ENCODE measurements around the gene FAM83F. TPM values are rescaled to one million over a fixed set of nuclear protein-coding genes. Genes with fewer than 3 reads are reported as not detected.

Gene FAM83F
- total and polyA plus RNA-seq, 10 of the 15 experiments (the other 5 are each of a cell fraction or from before 2014, with no cell fraction given), result 0.01 to 0.05 (median 0.01) TPM; not detected in 7

DNA sequence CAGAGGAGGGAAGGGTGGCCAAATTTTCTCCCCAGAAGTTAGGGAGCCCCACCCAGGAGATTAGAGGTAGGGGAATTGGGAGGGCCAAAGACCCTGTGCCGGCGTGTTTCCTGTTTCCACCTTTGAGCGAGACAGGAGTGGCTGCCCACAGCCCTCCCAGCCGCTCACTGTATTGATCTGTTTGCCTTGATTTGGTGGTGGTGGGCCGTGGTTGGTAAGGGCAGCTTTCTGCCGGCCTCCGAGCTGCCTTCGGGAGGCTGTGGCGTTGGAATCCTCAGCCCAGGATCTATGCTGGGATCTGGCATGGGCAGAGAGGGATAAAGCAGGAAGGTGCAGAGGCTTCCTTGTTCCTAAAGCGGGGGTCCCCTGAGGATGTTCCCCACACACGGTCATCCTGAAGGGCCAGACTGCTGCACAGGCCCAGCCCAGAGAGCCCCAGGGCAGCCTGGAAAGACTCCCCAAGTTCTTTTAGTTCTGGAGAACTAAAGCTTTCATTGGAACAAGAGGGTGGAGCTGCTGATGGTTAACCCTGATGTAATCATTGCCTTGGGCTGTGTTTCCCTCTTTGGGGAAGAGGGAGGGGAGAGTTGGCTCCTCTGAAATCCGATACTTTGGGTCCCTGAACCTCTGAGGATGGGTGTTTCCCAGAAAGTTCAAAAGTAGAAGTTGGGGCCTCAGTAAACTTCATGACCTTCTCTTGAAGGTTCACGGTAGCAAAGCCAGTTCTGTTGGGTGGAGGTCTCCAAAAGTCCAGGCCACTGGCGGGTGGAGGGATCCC lies 7.2 kb downstream of the FAM83F start:
- no peak overlapping the region for H3K4me2 ChIP-seq (ENCODE audit: control insufficient read depth, insufficient read depth)
- H3K9me3 ChIP-seq (replicated peaks; ENCODE audit: control insufficient read depth, insufficient read depth, low read length), result no peaks in the 10 kb centered on the region
- no peak for DNase-seq (ENCODE audit: low read depth, low spot score)
- peaks cover 2 to 9% of the 10 kb centered on the region in 2 experiments; a peak in 3 of 4 replicates for H3K27me3 ChIP-seq (replicated peaks in 1 of 2; ENCODE audit: control insufficient read depth in 2 of 2, insufficient read depth in 2 of 2, low read length in 1 of 2)
- H3K27ac ChIP-seq (ENCODE audit: control insufficient read depth, insufficient read depth), result no peak overlapping the region
- no peaks in the 10 kb centered on the region for H4K20me1 ChIP-seq (ENCODE audit: control insufficient read depth, insufficient read depth)
- no peaks in the 10 kb centered on the region for H3K4me1 ChIP-seq (ENCODE audit: control insufficient read depth, insufficient read depth, low read length)
- ChIA-PET SMC1A (ENCODE audit: uncharacterized antibody, unreplicated experiment) (no interaction called here), CTCF (no interaction called here), POLR2A (no interaction called here), RAD21 (ENCODE audit: unreplicated experiment) (no interaction called here)
- 27% methylated on average over 14 of the region's 14 CpGs for WGBS (ENCODE audit: insufficient coverage, insufficient replicate concordance, low lambda C conversion rate, missing lambda C conversion rate)
- in situ Hi-C loops (cut with MboI), result no loop called here
- ATAC-seq, result no peak
- BruUV-seq (replicated peaks), result no TSS peak
- intact Hi-C loops (cut with micrococcal nuclease; ENCODE audit: unreplicated experiment), result no loop called here
- no peak for TF ChIP-seq SMC3 (IDR thresholded peaks at IDR 0.05; ENCODE audit: borderline replicate concordance, low read length)
- no peak for TF ChIP-seq MYB (IDR thresholded peaks at IDR 0.05; ENCODE audit: borderline replicate concordance, low read depth, low read length)
- TF ChIP-seq KAT2A (conservative IDR thresholded peaks at IDR 0.05; ENCODE audit: control insufficient read depth, low read depth, low read length), result no peak
- TF ChIP-seq ZSCAN29 (IDR thresholded peaks at IDR 0.05), result no peak
- TF ChIP-seq NR2F1 (conservative IDR thresholded peaks at IDR 0.05), result no peak
- no peak for TF ChIP-seq TARDBP (IDR thresholded peaks at IDR 0.05; ENCODE audit: borderline replicate concordance)
- no peak for TF ChIP-seq SRF (IDR thresholded peaks at IDR 0.05; ENCODE audit: low read depth in 2 of 2, low read length in 2 of 2)
- no peak for TF ChIP-seq POLR2AphosphoS2 (IDR thresholded peaks at IDR 0.05; ENCODE audit: low read depth, low read length)
- no peak overlapping the region for H3K9ac ChIP-seq (ENCODE audit: control insufficient read depth, insufficient read depth, low read length)
- no peak overlapping the region for H3K4me3 ChIP-seq
- H3K79me2 ChIP-seq (ENCODE audit: control insufficient read depth, insufficient read depth, low read length), result no peaks in the 10 kb centered on the region
- no peak overlapping the region for H2AFZ ChIP-seq (ENCODE audit: control insufficient read depth, low read depth, low read length)
- FAIRE-seq, result no peak
- no peaks in the 10 kb centered on the region for H3K36me3 ChIP-seq (ENCODE audit: control insufficient read depth in 2 of 2, insufficient read depth in 2 of 2, low read length in 1 of 2)

Data from GM12878 (cell line).